ENCODE measurements around the gene NAXD. TPM values are rescaled to one million over a fixed set of nuclear protein-coding genes. Genes with fewer than 3 reads are reported as not detected.

Gene NAXD
- polyA plus RNA-seq, 3 donors, result 39.2 to 48.8 (median 40.5) TPM

- DNase-seq (ENCODE audit: extremely low read depth in 1 of 11, low read depth in 9 of 11, low spot score in 4 of 11), result no peak
These were observed 62.6 kb downstream of the NAXD start for GRCh38 chr13:110677731-110678545.

DNA sequence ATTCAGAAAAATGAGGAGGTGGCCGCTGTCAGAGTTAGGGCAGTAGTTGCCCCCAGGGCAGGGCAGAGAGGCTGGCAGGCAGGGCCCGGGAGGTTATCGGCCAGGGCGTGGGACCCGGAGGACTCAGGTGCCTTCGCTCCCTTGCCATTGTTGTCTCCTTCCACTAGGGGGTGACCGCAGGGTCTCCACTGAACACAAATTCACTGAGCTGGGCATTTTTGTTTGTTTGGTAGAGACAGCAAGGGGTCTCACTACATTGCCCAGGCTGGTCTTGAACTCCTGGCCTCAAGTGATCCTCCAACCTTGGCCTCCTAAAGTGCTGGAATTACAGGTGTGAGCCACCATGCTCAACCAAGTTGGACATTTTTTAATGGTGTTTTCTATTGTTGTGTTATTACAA is 65.5 kb downstream of the NAXD start:
- DNase-seq (ENCODE audit: extremely low read depth in 1 of 11, low read depth in 9 of 11, low spot score in 4 of 11), result no peak

- no peak for DNase-seq (ENCODE audit: extremely low read depth in 1 of 11, low read depth in 9 of 11, low spot score in 4 of 11)
These were observed 66.7 kb downstream of the NAXD start for GRCh38 chr13:110681868-110682550.

GRCh38 chr13:110682746-110683145 is 67.4 kb downstream of the NAXD start:
- no peak for DNase-seq (ENCODE audit: extremely low read depth in 1 of 11, low read depth in 9 of 11, low spot score in 4 of 11)

GRCh38 chr13:110683203-110683883 is 68.0 kb downstream of the NAXD start:
- DNase-seq (ENCODE audit: extremely low read depth in 1 of 11, low read depth in 9 of 11, low spot score in 4 of 11), result no peak

DNA sequence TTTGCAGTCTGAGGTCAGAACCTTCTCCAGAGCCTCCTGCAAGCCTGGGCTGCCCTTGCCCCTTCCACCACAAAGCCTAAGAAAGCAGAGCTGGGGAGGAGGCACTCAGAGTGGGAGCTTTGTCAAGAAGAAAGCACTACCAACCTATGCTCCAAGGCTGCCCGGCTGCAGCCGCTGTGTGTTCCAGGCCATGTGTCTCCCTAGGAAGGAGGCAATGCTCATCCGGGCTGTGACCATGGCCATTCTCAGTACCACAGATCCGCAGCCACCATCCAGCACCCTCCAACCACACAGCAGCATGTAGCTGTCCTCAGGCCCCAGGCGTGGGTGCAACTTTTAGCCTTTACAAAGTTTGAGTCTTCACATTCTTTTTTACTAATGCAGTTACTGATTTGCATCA is 68.6 kb downstream of the NAXD start:
- DNase-seq (ENCODE audit: extremely low read depth in 1 of 11, low read depth in 9 of 11, low spot score in 4 of 11), result no peak

DNA sequence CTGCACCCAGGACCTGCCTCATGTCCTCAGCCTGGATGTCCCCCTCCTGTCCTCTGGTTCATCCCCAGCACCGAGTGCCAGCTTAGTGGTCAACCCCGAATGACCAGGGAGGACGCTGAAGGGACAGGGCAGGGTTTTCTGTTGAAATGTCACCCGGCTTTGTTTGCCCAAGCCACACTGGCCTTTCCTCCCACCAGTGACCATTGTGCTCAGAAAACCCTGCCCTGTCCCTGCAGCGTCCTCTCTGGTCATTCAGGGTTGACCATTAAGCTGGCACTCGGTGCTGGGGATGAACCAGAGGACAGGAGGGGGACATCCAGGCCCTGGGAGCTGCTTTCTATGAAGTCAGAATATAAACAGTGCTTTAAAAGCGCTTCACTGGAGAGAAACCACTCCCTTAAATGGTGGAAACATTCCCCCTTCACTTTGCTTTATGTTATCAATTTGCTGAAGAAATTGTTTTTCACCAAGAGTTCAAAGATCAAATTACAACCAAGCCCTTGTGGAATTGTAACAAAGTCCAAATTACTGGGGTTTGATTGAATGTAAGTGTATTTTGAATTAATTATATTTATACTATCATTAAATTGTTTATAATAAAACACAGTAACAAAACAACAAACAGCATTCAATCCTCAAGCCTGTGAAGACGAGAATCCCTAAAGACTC is 69.2 kb downstream of the NAXD start:
- DNase-seq (ENCODE audit: extremely low read depth in 1 of 11, low read depth in 9 of 11, low spot score in 4 of 11), result no peak

GRCh38 chr13:110685305-110686020 is 70.1 kb downstream of the NAXD start:
- DNase-seq (ENCODE audit: extremely low read depth in 1 of 11, low read depth in 9 of 11, low spot score in 4 of 11), result no peak

- no peak for DNase-seq (ENCODE audit: extremely low read depth in 1 of 11, low read depth in 9 of 11, low spot score in 4 of 11)
These were observed 72.4 kb downstream of the NAXD start for GRCh38 chr13:110687736-110688135.

- DNase-seq (ENCODE audit: extremely low read depth in 1 of 11, low read depth in 9 of 11, low spot score in 4 of 11), result no peak
These were observed 73.7 kb downstream of the NAXD start for GRCh38 chr13:110689041-110689440.

Other genes with a start within 250 kb of the NAXD start
- gene RAB20, start 53.8 kb upstream of the NAXD start, polyA plus RNA-seq (ENCODE audit: insufficient read length in 3 of 3), result 10 to 100 TPM in 1 of 3 donors, 1 to 10 TPM in 2; 8.5 to 10.1 (median 9.6) TPM
- 10 to 100 TPM; 46.5 to 76.1 (median 73.0) TPM for gene CARS2, start 90.6 kb downstream of the NAXD start, polyA plus RNA-seq (ENCODE audit: insufficient read length in 3 of 3)
- gene ING1, start 98.2 kb downstream of the NAXD start, polyA plus RNA-seq (ENCODE audit: insufficient read length in 3 of 3), result 10 to 100 TPM; 25.8 to 31.7 (median 30.8) TPM

All from renal cortex interstitium (tissue), 11 donors.